Lower lobe of right lung (tissue), 2 donors: ENCODE data around the gene TBCK. TPM values are rescaled to one million over a fixed set of nuclear protein-coding genes. Genes with fewer than 3 reads are reported as not detected.
A peak's percentile ranks its signal among the peaks of the same experiment; 100 is the strongest.

Experiments
- ATAC-seq, 2 donors: fragments of 200-7000 bp; cut with Tn5 transposase; one replicate each; pipeline ENCODE4 v1.9.1; 2020 to 2022; ENCODE audit warnings: mild to moderate bottlenecking in 2 of 2, moderate library complexity in 2 of 2
- DNase-seq: peaks from one replicate; pipeline ENCODE4 v3.0.0-alpha.2; 2020
- H3K27ac ChIP-seq: fragments of 200-600 bp; one replicate; pipeline ENCODE4 v1.8.0; 2022
- H3K27me3 ChIP-seq: fragments of 200-600 bp; one replicate; pipeline ENCODE4 v1.8.0; 2022; ENCODE audit warnings: low read depth
- H3K36me3 ChIP-seq: fragments of 200-600 bp; one replicate; pipeline ENCODE4 v1.8.0; 2022; ENCODE audit warnings: mild to moderate bottlenecking
- H3K4me1 ChIP-seq: fragments of 200-600 bp; one replicate; pipeline ENCODE4 v1.8.0; 2022
- H3K4me3 ChIP-seq: fragments of 200-600 bp; one replicate; pipeline ENCODE4 v1.8.0; 2022; ENCODE audit warnings: mild to moderate bottlenecking
- H3K9me3 ChIP-seq: fragments of 200-600 bp; one replicate; pipeline ENCODE4 v1.8.0; 2022
- intact Hi-C: fragments of 100-400 bp; cut with DNase I; formaldehyde crosslinking; loops from one replicate; pipeline ENCODE4 v1.11.0; 2022
- total RNA-seq: library from RNA; stranded (reverse); fragmentation: NEBNext Ultra II Directional; extraction: Animal tissue kit (Norgen Biotek cat#: 25700); gene quantifications from one replicate; pipeline ENCODE4 v1.2.1, GENCODE V29; 2021
- TF ChIP-seq, protein P1 (sequence below): fragments of 200-600 bp; IDR thresholded peaks from one replicate; pipeline ENCODE4 v1.8.0; 2022; ENCODE audit warnings: antibody characterized with exemption, mild to moderate bottlenecking
- donor health status: DM: no; HTN: yes; CAD: no; lungs with severe emphysema.

Gene TBCK
- total RNA-seq, 1 donor from 2014 or later, result 45.7 TPM

DNA sequence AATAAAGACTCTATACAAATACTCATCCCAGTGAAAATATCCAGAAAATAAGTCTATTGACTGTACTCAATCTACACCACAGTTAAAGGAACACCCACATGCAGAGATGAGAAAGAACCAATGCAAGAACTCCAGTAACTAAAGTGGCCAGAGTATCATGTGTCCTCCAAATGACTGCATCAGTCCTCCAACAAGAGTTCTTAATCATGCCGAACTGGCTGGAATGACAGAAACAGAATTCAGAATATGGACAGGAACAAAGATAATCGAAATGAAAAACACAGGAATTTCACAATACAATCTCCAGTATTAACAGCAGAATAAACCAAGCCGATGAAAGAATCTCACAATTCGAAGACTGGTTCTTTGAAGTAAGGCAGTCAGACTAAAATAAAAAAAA lies 210.3 kb downstream of the TBCK start:
- Histone ChIP-seq H3K4me3 (no peak overlapping the region), H3K4me1 (no peaks in the 10 kb centered on the region), H3K9me3 (peaks cover 16% of the 10 kb centered on the region), H3K36me3 (peaks cover 24% of the 10 kb centered on the region), H3K27me3 (no peaks in the 10 kb centered on the region), H3K27ac (no peak overlapping the region)
- no peak for DNase-seq
- no peak for ATAC-seq
- intact Hi-C loops, result no loop called here
- TF ChIP-seq, protein P1, sequence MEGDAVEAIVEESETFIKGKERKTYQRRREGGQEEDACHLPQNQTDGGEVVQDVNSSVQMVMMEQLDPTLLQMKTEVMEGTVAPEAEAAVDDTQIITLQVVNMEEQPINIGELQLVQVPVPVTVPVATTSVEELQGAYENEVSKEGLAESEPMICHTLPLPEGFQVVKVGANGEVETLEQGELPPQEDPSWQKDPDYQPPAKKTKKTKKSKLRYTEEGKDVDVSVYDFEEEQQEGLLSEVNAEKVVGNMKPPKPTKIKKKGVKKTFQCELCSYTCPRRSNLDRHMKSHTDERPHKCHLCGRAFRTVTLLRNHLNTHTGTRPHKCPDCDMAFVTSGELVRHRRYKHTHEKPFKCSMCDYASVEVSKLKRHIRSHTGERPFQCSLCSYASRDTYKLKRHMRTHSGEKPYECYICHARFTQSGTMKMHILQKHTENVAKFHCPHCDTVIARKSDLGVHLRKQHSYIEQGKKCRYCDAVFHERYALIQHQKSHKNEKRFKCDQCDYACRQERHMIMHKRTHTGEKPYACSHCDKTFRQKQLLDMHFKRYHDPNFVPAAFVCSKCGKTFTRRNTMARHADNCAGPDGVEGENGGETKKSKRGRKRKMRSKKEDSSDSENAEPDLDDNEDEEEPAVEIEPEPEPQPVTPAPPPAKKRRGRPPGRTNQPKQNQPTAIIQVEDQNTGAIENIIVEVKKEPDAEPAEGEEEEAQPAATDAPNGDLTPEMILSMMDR, result no peak

DNA sequence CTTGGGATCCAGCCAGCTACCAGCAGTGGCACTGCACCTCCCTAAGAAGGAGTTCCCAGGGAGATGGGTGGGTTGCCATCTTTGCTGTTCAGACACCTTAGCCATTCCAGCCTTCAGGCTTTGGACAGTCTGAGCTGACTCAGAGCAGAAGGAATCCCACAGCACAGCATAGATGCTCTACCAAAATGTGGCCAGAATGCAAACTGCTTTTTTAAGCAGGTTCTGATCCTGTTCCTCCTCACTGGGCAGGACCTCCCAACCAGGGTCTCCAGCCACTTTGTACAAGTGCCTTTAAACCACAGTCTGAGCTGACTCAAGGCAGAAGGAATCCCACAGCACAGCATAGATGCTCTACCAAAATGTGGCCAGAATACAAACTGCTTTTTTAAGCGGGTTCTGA lies 211.7 kb downstream of the TBCK start:
- no peak overlapping the region for H3K27ac ChIP-seq
- peaks cover 2% of the 10 kb centered on the region for H3K9me3 ChIP-seq
- intact Hi-C loops, result no loop called here
- no peak for DNase-seq
- H3K27me3 ChIP-seq, result no peaks in the 10 kb centered on the region
- H3K4me3 ChIP-seq, result no peak overlapping the region
- H3K4me1 ChIP-seq, result no peaks in the 10 kb centered on the region
- H3K36me3 ChIP-seq, result peaks cover 18% of the 10 kb centered on the region
- TF ChIP-seq, protein P1, result no peak
- peak in 1 of 2 donors; percentile 17 for ATAC-seq

DNA sequence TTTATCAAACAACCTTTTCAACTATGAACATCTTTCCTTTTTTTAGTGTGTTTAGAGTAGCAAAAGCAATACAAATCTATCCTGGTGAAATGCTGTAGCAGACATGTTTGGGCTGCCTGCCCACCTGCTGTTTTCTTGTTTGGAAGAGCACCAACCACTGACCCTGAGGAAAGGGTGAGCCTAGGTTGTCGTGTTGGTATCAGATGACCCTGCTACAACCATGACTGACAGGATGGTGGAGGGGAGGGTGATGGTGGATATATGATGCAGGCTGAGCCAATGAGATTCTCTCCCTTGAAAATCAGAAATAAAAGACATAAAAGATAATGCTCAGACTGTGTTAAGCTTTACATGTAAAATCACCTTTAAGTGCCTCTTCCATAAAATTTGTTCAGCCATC lies 219.6 kb downstream of the TBCK start:
- H3K27ac ChIP-seq, result no peak overlapping the region
- DNase-seq (no peak), ATAC-seq (no peak)
- peaks cover 13% of the 10 kb centered on the region for H3K36me3 ChIP-seq
- no peaks in the 10 kb centered on the region for H3K27me3 ChIP-seq
- TF ChIP-seq, protein P1, result no peak
- peaks cover 3% of the 10 kb centered on the region for H3K9me3 ChIP-seq
- no peaks in the 10 kb centered on the region for H3K4me1 ChIP-seq
- intact Hi-C loops, result no loop called here
- no peak overlapping the region for H3K4me3 ChIP-seq

DNA sequence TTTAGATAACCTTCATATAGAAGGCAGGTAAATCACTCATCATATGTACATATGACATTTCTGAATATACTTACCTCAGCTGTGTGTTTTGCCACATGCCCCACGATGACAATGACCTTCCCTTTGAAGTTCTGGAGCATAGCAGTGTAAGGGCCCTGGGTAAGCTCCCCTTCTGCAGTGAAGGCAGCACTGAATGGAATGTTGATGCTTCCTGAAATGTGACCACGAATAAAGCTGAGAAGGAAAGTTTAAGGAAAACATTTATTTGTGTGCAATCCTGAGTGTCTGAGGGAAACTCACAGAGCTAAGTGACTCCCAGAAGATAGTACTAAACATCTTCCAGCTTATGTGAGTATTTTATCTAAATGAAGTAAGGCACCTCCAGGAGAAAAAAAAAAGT lies 220.6 kb downstream of the TBCK start:
- Histone ChIP-seq H3K27me3 (no peaks in the 10 kb centered on the region), H3K9me3 (peaks cover 13% of the 10 kb centered on the region), H3K4me1 (no peaks in the 10 kb centered on the region), H3K4me3 (no peak overlapping the region), H3K27ac (no peak overlapping the region), H3K36me3 (peaks cover 13% of the 10 kb centered on the region)
- no peak for DNase-seq
- TF ChIP-seq, protein P1, result no peak
- intact Hi-C loops, result no loop called here
- ATAC-seq, result no peak

DNA sequence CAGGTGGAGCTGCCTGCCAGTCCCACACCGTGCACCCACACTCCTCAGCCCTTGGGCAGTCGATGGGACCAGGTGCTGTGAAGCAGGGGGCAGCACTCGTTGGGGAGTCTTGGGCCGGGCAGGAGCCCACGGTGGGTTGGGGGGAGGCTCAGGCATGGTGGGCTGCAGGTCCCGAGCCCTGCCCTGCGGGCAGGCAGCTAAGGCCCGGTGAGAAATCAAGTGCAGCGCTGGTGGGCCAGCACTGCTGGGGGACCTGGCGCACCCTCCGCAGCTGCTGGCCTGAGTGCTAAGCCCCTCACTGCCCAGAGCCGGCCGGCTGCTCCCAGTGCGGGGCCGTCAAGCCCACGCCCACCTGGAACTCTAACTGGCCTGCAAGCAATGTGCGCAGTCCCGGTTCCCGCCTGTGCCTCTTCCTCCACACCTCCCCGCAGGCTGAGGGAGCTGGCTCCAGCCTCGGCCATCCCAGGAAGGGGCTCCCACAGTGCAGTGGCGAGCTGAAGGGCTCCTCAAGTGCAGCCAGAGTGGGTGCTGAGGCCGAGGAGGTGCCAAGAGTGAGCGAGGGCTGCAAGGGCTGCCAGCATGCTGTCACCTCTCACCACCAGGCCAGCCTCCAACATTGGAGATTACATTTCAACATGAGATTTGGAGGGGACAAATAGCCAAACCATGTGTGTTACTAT lies 223.5 kb downstream of the TBCK start:
- Histone ChIP-seq H3K36me3 (peaks cover 13% of the 10 kb centered on the region), H3K4me3 (no peak overlapping the region), H3K27me3 (no peaks in the 10 kb centered on the region), H3K4me1 (no peaks in the 10 kb centered on the region), H3K9me3 (peaks cover 32% of the 10 kb centered on the region), H3K27ac (no peak overlapping the region)
- intact Hi-C loops, result no loop called here
- no peak for ATAC-seq
- no peak for DNase-seq
- TF ChIP-seq, protein P1, result no peak
